ENCODE measurements around the gene PCK2.

PCK2 gene

GRCh38 chr14:24151404-24152080 is 57.4 kb downstream of the PCK2 start:
- DNase-seq (ENCODE audit: low read depth in 3 of 3): no peak
